RPMI7951 (cell line): ENCODE data around the gene GZMM. TPM values are rescaled to one million over a fixed set of nuclear protein-coding genes. Genes with fewer than 3 reads are reported as not detected.

ENCODE experiments used
- DNase-seq: peaks from one replicate; pipeline ENCODE4 v3.0.0-alpha.2; 2012; ENCODE audit warnings: low read depth
- total RNA-seq: library from RNA; depleted of rRNA; stranded (reverse); fragments of >200 nt; shearing (Covaris generic); gene quantifications from 2 replicates; pipeline ENCODE4 v1.2.3, GENCODE V29; 2014

The GZMM gene
- total RNA-seq, 1 experiment from 2014 or later: 1.3 TPM

DNA sequence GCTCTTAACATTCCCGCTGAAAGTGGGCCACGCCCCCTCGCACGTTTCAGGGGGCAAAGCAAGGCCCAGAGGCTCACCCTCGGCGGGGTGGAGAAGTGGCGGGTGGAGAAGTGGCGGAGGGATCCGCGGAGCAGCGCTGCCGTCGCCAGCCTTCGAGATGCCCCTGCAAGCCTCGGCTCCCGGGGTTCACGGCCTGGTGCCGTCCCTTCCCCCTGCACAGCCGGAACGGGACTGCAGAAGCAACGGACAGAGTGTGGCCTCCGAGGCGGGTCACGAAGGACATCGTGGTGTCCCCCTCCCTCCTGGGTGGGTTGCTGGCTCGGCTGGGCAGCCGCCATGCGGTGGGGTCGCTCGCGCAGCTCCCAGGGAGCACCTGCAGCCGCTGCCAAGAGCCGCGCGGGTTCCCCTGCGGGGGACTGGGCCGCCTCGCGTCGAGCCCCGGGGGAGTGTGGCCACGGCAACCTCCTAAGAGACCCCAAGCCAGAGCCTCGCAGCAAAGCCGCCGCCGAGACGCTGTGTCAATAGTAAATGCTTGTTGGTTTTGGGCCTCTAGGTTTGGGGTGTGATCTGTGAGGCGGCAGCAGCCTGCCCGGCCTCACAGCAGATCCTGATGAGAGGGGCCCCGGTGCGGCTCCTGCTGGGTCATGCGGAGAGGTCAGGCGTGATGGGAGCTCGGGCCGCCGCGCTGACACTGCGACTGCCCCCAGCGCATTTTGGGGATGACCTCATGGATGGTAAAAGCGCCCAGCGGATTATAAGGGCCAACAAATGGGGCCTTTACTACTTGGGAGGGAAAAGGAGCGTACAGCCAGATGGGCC lies 31.1 kb upstream of the GZMM start:
- no peak for DNase-seq

- DNase-seq: no peak
Measured at GRCh38 chr19:513368-514165, 30.3 kb upstream of the GZMM start.

- no peak for DNase-seq
Measured at GRCh38 chr19:514166-514663, 29.6 kb upstream of the GZMM start.

GRCh38 chr19:517721-518597 lies 25.9 kb upstream of the GZMM start:
- DNase-seq: no peak

GRCh38 chr19:518598-519231 lies 25.1 kb upstream of the GZMM start:
- no peak for DNase-seq

- DNase-seq: no peak
Measured at GRCh38 chr19:519449-519865, 24.4 kb upstream of the GZMM start.

DNA sequence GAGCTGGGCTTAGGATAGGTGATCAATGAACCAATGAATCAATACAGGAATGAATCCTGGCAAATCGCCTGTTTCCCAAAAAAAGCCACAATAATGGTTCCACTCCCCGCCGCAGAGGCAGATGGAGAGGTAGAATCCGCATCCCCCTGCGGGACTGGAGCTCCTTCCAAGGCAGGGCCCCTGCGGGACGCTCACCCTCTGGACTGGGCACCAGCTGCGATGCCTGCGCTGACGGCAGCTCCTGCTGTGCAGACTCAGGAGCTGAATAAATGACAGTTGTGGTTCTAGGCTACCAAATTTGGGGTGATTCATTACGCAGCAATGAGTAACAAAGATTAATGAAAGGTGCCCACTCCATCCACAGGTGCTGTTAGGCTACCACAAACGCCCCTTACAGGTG lies 21.1 kb upstream of the GZMM start:
- no peak for DNase-seq

DNA sequence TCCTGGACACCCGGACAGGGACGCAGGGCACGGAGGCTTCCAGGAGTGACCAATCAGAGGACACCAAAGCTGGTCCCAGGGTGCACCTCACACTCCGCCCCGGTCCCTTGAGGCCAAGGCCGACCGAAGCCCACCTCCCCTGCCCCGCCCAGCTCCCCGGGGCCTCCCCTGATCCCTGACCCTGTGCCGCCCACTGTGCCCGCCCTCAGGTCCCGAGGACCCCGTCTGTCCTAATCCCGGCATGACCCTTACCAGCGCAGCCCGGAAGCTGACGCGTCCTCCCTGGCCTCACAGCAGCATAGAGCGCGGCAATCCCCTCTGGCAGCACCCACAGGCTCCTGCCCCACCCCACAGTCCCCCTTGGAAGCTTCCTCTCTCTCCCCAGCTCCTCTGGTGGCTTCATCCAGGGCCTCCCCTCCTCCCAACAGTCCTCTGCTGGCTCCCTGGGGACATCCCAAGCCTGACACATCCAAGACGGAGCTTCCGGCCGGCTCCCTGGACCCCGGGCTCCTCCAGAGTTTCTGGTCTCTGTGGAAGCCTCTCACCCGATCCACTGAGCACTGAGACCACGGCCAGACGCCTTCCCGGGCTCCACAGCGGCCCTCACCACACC lies 19.7 kb upstream of the GZMM start:
- peak; percentile 59 for DNase-seq

DNA sequence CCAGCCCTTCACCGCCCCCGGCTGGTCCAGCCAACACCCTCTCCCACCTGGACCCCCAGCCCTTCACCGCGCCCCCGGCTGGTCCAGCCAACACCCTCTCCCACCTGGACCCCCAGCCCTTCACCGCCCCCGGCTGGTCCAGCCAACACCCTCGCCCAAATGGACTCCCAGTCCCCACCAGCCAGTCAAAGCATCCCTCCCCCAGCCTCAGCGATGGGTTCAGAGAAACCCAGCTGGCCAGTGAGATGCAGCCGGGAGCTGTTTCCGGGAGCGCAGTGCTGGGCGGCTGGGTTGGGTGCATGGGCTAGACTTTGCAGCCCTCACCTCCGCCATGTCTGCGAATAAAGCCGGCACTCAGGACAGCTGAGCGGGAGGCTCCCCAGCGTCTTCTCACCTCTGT lies 18.8 kb upstream of the GZMM start:
- no peak for DNase-seq

DNA sequence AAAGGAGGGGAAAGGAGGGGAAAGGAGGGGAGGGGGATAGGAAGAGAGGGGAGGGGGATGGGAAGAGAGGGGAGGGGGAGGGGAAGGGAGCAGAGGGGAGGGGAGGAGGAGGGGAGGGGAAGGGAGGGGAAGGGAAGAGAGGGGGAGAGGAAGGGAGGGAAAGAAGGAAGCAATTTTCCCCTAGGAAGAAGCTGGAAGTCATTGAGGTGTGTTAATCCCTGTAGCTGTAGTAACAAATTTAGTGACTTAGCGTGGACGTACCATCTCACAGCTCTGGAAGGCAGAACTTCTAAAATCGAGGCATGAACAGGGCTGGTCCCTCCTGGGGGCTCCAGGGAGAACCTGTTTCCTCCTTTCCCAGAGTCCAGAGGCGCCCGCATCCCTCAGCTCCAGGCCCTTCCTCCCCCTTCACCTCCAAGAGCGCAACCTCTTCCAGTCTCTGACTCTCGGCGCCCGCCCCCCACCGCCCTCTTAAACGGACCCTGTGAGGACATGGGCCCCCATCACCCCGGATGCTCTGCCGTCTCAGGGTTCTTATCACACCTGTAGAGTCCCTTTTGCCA lies 17.9 kb upstream of the GZMM start:
- no peak for DNase-seq

DNA sequence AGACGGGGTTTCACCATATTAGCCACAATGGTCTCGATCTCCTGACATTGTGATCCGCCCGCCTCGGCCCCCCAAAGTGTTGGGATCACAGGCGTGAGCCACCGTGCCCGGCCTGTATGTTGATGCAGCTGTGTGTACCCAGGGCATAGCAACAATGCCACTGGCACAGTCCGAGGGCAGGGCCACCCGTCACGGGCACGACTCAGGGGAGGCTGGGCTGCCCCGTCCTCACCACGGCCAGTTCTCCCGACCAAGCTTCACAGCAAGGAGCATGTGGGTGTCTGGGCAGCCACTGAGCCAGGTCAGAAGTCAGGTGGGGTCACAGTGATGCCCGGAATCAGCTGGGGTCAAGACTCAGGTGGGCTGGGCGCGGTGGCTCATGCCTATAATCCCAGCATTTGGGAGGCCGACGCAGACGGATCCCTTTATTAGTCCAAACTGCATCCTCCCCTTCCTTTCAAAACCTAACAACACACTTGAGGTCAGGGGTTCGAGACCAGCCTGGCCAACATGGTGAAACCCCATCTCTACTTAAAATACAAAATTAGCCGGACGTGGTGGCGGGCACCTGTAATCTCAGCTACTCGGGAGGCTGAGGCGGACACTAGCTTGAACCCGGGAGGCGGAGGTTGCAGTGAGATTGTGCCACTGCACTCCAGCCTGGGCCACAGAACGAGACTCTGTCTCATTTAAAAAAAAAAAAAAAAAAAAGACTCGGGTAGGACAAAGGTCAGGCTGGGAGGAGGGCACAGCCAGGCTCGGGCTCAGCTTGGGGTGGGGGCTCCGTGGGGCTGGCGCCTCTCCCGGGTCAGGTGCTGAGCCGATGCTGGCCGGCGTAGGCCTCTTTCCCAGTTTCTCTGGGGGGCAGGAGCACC lies 13.5 kb upstream of the GZMM start:
- no peak for DNase-seq

DNA sequence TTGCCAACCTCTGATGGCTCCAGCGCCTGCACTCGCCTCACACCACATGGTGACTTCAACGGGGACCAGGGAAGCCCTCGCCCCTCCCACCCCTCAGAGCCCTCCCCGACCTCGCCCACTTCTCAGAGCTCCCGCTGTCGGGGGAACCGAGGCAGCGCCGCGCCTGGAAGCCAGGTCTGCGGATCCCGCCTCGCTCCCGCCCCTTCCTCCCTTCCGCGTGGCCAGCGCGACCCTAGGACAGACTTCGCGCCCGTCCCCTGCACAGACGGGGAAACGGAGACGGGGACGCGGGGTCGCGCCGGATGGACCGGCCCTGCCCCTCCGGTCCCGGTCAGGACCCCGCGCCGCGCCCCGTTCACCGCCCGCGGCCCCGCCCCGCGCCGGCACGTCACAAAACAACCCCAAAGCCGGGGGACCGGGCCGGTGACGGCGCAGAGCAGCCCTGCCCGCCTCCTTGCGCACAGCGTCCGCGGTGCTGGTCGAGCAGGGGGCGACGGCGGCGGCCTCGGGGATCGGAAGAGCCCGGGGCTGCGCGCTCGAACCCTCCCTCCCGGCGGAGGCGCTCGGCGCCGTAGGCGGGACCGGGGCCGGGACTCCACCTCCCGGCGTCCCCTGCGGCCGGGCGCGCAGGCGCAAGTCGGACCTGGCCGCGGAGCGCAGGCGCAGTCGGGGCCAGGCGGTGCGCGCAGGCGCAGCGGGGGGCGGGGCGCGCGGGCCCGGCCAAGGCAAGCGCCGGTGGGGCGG lies 12.7 kb upstream of the GZMM start:
- peak; percentile 73 for DNase-seq

DNA sequence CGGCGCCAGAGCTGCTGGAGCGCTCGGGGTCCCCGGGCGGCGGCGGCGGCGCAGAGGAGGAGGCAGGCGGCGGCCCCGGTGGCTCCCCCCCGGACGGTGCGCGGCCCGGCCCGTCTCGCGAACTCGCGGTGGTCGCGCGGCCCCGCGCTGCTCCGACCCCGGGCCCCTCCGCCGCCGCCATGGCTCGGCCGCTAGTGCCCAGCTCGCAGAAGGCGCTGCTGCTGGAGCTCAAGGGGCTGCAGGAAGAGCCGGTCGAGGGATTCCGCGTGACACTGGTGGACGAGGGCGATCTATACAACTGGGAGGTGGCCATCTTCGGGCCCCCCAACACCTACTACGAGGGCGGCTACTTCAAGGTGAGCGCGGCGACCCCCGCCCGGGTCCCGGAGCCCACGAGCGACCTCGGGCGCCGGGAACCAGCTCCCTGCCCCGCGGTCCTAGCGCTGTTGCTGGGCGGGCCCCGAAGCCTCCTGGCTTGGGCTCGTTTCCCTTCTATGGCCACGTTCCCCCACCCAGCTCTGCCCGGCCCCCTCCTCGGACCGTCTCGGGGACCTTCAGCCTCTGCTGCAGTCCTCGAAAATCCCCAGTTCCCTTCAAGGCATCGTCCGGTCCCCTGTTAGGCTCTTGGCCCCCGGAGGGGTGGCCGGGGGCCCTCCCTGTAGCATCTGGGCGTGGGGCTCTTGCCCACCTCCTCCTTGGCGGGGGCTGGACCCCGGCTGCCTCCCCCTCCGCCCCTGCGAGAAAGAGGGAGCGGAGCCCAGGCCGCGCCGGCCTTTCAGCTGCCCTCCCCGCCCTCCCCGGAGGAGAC lies 11.9 kb upstream of the GZMM start, which contains the start of gene CDC34:
TSS of gene CDC34 (plus strand) at position 8 of the 808 bp plus-strand sequence. CDS start at position 180, 172 bp downstream.
- DNase-seq: no peak

GRCh38 chr19:532561-533363 lies 11.1 kb upstream of the GZMM start:
- DNase-seq: peak; percentile 64

DNA sequence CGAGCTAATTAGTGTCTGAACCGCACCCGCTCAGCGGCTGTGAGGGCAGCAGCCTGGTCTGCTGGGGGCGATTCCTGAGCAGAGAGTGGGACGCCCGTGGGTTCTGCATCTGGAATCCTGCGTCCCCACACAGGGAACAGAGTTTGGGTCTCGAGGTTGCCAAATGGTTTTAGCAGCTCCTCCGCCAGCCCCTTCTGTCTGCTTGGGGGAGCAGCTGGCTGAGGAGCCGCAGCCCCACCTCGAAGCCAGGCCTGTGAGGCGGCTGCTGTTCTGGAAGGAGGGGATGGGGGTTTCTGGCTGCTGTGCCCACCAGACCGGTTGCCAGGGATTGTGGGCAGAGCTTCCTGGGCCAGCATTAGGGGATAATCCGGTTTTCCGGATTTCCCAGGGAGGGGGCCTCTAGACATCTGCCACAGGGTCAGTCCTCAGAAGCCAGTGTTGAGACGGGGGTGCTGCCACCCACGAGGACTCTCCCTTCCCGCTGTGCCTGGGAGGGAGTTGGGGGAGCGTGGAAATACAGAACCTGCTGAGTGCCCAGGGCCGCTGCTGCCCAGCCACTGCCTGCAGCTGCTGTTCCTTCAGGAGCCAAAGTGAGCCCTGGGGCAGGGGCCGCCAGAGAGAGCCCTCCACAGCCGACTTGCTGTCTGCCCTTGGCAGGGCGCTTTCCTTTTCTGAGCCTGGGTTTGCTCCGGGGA lies 10.3 kb upstream of the GZMM start:
- DNase-seq: no peak

DNA sequence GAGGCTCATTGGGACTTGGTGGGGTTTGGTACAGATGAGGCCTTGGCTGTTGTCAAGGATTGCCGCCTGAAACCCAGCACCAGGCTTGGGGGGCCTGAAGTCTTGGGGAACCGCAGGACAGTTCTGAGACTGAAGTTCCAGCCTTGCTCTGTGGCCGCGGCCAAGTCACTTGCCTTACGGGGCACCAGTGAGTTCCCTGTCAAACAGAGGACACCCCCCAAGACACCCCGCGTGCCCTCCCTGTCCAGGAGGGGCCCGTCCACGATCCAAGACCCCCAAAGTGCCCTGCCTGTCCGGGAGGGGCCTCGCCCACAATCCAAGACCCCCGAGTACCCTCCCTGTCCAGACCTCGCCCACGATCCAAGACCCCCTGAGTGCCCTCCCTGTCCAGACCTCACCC lies 9.8 kb upstream of the GZMM start:
- DNase-seq: no peak
